KOPT-K1 (cell line): ENCODE measurements around the gene AGGF1.
"Not testable (repeated sequence)": the region's sequence is repeated elsewhere in the genome, so short reads cannot be mapped to it uniquely, and the experiment has no call there.

Source experiments
- H3K27ac ChIP-seq: fragments of 200-600 bp; sonication (generic); 2 replicates; pipeline ENCODE4 v1.5.1; 2016; ENCODE audit warnings: antibody characterized with exemption, mild to moderate bottlenecking, low read depth, low read length; ENCODE audit not compliant: poor library complexity, severe bottlenecking
- H3K36me3 ChIP-seq: fragments of 200-600 bp; sonication (generic); 2 replicates; pipeline ENCODE4 v1.5.1; 2017; ENCODE audit warnings: antibody characterized with exemption, mild to moderate bottlenecking, low read length, moderate library complexity; ENCODE audit not compliant: insufficient read depth
- H3K9me3 ChIP-seq: fragments of 200-600 bp; sonication (generic); 2 replicates; pipeline ENCODE4 v1.5.1; 2017; ENCODE audit warnings: antibody characterized with exemption, low read length, mild to moderate bottlenecking; ENCODE audit not compliant: insufficient read depth, poor library complexity, severe bottlenecking

The AGGF1 gene

GRCh38 chr5:77064040-77064439, 33.8 kb downstream of the AGGF1 start:
- no peaks in the 10 kb centered on the region for H3K9me3 ChIP-seq
- H3K36me3 ChIP-seq = peaks cover 84% of the 10 kb centered on the region
- H3K27ac ChIP-seq = no peak overlapping the region

DNA sequence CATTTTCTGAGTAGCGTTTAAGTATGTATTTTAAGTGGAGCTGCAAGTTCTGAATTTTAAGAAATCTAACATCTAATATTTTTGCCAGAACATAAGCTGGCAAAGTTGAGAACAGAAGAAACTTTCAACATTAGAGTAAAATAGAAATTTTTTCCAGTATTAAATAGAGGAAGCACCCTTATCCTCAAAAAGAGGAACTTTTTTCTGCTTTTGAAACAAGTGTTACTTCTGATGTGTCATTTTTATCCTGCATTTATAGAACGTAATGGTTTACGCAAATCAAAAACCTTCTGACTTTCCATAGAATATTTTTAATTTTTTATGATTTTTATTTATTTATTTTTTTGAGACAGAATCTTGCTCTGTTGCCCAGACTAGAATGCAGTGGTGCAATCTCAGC, 35.1 kb downstream of the AGGF1 start:
- no peak overlapping the region for H3K27ac ChIP-seq
- peaks cover 82% of the 10 kb centered on the region for H3K36me3 ChIP-seq
- no peaks in the 10 kb centered on the region for H3K9me3 ChIP-seq

- no peaks in the 10 kb centered on the region for H3K9me3 ChIP-seq
- H3K27ac ChIP-seq = no peak overlapping the region
- peaks cover 82% of the 10 kb centered on the region for H3K36me3 ChIP-seq
These were observed 36.0 kb downstream of the AGGF1 start for GRCh38 chr5:77066184-77066583.

DNA sequence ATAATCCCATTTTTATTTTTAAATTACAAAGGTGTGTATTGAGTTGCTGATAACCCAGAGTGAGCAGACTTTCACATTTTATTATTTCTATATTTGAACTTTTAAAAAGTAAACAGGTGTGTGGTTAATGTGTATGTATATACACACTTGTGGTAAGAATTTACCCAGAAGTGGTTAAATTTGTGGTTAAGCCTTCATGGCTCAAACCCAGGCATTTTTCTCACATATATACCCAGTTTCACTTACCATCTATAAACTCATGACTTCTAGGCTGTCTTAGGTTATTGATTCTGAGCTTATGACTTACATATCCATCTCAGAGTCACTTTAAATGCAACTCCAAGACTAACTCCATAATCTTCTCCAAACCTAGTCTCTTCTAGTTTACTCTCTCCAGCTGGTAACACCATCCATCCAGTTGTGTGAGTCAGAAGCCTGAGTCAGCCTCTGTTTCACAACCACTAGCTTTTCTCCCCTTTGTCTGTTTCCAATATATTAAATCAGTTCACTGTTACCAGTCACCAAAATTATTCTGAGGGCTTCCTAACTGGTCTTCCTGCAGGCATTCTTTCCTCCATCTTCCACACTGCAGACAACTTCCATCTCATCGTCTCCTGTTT, 36.7 kb downstream of the AGGF1 start:
- no peak overlapping the region for H3K27ac ChIP-seq
- no peaks in the 10 kb centered on the region for H3K9me3 ChIP-seq
- H3K36me3 ChIP-seq = peaks cover 77% of the 10 kb centered on the region

- H3K27ac ChIP-seq = no peak overlapping the region
- no peaks in the 10 kb centered on the region for H3K9me3 ChIP-seq
- H3K36me3 ChIP-seq = peaks cover 55% of the 10 kb centered on the region; the same call in 1 of the 2 replicates
These were observed 43.5 kb downstream of the AGGF1 start for GRCh38 chr5:77073667-77074066.

- no peaks in the 10 kb centered on the region for H3K9me3 ChIP-seq
These were observed 44.5 kb downstream of the AGGF1 start for GRCh38 chr5:77074745-77075144.

DNA sequence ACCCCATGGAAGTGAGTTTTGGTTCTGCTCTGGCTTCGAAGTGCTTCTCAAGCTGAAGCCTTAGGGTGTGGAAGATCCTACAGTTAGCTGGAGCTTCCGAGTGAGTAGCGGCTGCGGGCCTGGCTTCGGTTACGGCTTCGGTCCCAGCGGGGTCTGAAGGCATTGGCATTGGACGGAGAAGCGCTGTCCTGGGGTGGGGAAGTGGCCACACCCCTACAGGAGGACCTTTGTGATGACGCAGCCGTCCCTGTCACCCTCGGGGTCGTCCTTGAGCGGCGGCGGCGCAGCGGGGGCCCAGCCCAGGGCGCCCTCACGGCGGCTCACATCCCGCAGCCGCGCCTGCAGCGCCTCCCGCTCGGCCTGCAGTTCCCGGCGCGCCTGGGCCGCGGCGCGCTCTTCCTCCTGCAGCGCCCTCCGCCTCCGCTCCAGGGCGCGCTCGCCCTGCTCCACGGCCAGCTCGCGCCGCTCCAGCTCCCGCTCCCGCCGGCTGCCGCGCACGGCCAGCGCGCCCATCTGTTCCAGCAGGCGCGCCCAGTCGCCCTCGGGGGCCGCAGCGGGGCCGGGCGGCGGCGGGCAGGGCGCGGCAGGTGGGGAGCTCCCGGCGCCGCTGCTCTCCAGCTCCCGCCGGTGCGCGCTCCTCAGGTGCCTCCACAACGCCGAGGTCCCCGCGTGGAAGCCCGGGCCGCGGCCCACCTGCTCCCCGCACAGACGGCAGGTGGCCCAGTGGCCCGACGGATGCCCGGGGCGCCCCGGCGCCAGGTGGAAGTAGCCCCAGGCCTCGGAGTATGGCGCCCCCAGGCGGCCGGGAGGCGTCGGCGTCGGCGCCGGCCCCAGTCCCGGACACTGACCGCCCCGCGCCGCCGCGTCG, 47.0 kb downstream of the AGGF1 start:
- no peaks in the 10 kb centered on the region for H3K9me3 ChIP-seq
- peaks cover 40% of the 10 kb centered on the region; the same call in 1 of the 2 replicates for H3K36me3 ChIP-seq
- H3K27ac ChIP-seq = no peak overlapping the region

More at GRCh38 chr5:77074745-77075144, 44.5 kb downstream of the AGGF1 start:
- H3K27ac ChIP-seq = no peak overlapping the region
- H3K36me3 ChIP-seq = peaks cover 46% of the 10 kb centered on the region; the same call in 1 of the 2 replicates

- Histone ChIP-seq H3K36me3 (peaks cover 40% of the 10 kb centered on the region; the same call in 1 of the 2 replicates), H3K9me3 (no peaks in the 10 kb centered on the region), H3K27ac (no peak overlapping the region)
These were observed 47.6 kb downstream of the AGGF1 start for GRCh38 chr5:77077829-77078176.

DNA sequence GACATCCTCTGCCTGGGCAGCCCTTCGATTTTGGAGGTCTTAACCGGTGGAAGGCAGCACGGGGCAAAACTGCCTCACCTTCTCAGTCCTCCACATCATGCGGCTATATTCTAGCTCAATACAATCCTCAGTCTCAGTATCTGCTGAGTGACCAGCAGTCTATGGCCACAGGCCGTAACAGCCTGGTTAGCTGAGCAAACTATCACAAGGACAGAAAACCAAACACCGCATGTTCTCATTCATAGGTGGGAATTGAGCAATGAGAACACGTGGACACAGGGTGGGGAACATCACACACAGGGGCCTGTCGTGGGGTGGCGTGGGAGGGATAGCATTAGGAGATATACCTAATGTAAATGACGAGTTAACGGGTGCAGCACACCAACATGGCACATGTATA, 50.3 kb downstream of the AGGF1 start:
- not testable (repeated sequence) for H3K9me3 ChIP-seq, H3K27ac ChIP-seq
- H3K36me3 ChIP-seq = peaks cover 30% of the 10 kb centered on the region; the same call in 1 of the 2 replicates

DNA sequence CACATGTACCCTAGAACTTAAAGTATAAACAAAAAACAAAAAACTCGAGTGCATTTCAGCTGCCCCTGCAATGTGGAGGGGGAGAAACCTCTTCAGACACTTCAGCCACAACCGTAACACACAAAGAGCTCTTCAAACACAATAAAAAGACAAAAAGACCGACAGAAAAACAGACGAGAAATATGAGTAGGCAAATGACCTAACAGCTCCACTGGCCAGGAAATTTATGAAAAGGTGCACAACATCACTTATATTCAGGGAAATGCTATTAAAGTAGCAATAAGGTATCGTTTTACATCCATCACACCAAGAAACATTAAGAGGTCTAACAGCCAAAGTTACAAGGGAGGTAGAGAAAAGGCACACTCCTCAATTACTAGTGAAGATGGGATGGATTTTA, 50.7 kb downstream of the AGGF1 start:
- Histone ChIP-seq H3K36me3 (peaks cover 30% of the 10 kb centered on the region; the same call in 1 of the 2 replicates), H3K9me3 (no peaks in the 10 kb centered on the region), H3K27ac (no peak overlapping the region)

DNA sequence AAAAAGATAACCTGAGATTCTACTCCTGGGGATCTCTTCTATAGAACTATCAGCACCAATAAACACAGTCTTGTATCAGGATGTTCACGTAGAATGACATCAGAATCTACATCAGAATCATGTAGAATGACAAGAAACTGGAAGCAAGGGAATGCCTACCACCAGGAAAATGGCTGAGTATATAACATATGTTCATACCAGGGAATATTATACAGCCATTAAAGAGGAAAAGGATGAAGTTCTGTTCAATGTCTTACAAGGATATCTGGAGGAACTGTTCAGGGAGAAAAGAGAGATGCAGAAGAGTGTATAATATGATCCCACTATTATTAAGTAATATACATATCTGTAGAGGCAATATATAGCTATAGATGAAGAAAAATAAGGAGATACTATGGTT, 52.1 kb downstream of the AGGF1 start:
- H3K27ac ChIP-seq = no peak overlapping the region
- no peaks in the 10 kb centered on the region for H3K9me3 ChIP-seq
- H3K36me3 ChIP-seq = peaks cover 19% of the 10 kb centered on the region; the same call in 1 of the 2 replicates

- Histone ChIP-seq H3K9me3 (no peaks in the 10 kb centered on the region), H3K36me3 (peaks cover 19% of the 10 kb centered on the region; the same call in 1 of the 2 replicates), H3K27ac (no peak overlapping the region)
These were observed 52.9 kb downstream of the AGGF1 start for GRCh38 chr5:77083088-77083487.

DNA sequence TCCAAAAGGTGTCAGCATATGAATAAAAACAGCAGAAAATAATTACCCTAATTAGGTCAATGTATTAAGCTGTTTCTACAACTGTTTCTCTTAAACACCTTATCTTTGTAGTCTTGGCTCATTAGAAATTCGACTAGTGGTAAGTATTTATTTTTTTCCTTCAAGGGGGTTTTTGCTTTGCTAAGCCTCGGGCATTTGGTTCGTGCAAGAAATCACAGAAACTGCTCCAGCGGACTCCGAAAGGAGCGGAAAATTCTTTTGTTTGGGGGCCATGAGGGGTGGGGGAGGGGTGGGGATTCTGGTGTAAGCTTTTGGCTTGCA, 56.1 kb downstream of the AGGF1 start:
- H3K9me3 ChIP-seq = no peaks in the 10 kb centered on the region
- peaks cover 8% of the 10 kb centered on the region; the same call in 1 of the 2 replicates for H3K36me3 ChIP-seq
- peak overlapping the region; percentile 63 for H3K27ac ChIP-seq

- Histone ChIP-seq H3K9me3 (no peaks in the 10 kb centered on the region), H3K36me3 (peaks cover 8% of the 10 kb centered on the region; the same call in 1 of the 2 replicates), H3K27ac (peak within 1 kb of the TSS; percentile 63)
These were observed 56.7 kb downstream of the AGGF1 start, which contains the start of gene ZBED3 for GRCh38 chr5:77086689-77087483. TSS of gene ZBED3 (minus strand) at chr5:77087285. CDS start at chr5:77077878, 9,407 bp downstream.
